NCI-H460 (cell line): Measurements from ENCODE around the gene CCNF. TPM values are rescaled to one million over a fixed set of nuclear protein-coding genes. Genes with fewer than 3 reads are reported as not detected.
"Not testable (repeated sequence)": the region's sequence is repeated elsewhere in the genome, so short reads cannot be mapped to it uniquely, and the experiment has no call there.

Experiments used
- DNase-seq: peaks from one replicate; pipeline ENCODE4 v3.0.0-alpha.2; 2016; ENCODE audit warnings: low read depth; ENCODE audit errors: extremely low read depth
- total RNA-seq: library from RNA; depleted of rRNA; stranded (reverse); fragments of >200 nt; shearing (Covaris generic); gene quantifications from 2 replicates; pipeline ENCODE4 v1.2.3, GENCODE V29; 2014

Gene CCNF
- total RNA-seq, 1 experiment from 2014 or later, result 22.1 TPM

GRCh38 chr16:2426941-2427361 lies 2.3 kb upstream of the CCNF start:
- DNase-seq, result no peak

- no peak for DNase-seq
These were observed 1.7 kb upstream of the CCNF start for GRCh38 chr16:2427526-2427925.

GRCh38 chr16:2428051-2428783 lies 1.0 kb upstream of the CCNF start:
- DNase-seq, result no peak

- DNase-seq, result no peak
These were observed 538 bp upstream of the CCNF start for GRCh38 chr16:2428784-2429033.

- no peak for DNase-seq
These were observed 770 bp downstream of the CCNF start for GRCh38 chr16:2429771-2430663.

GRCh38 chr16:2432286-2432685 lies 3.0 kb downstream of the CCNF start:
- no peak for DNase-seq

- no peak for DNase-seq
These were observed 3.7 kb downstream of the CCNF start for GRCh38 chr16:2432801-2433505.

GRCh38 chr16:2435236-2435635 lies 6.0 kb downstream of the CCNF start:
- DNase-seq, result not testable (repeated sequence)

- DNase-seq, result no peak
These were observed 6.9 kb downstream of the CCNF start for GRCh38 chr16:2436110-2436509.

GRCh38 chr16:2437032-2437790 lies 8.0 kb downstream of the CCNF start:
- DNase-seq, result no peak

GRCh38 chr16:2438121-2438520 lies 8.9 kb downstream of the CCNF start:
- DNase-seq, result no peak

- no peak for DNase-seq
These were observed 10.4 kb downstream of the CCNF start for GRCh38 chr16:2439598-2439997.

- DNase-seq, result not testable (repeated sequence)
These were observed 12.0 kb downstream of the CCNF start for GRCh38 chr16:2441143-2441804.

GRCh38 chr16:2443555-2443954 lies 14.3 kb downstream of the CCNF start:
- DNase-seq, result no peak

- DNase-seq, result no peak
These were observed 18.8 kb downstream of the CCNF start for GRCh38 chr16:2447920-2448583.

GRCh38 chr16:2449118-2449517 lies 19.9 kb downstream of the CCNF start:
- no peak for DNase-seq

- DNase-seq, result no peak
These were observed 21.3 kb downstream of the CCNF start for GRCh38 chr16:2450535-2450934.

GRCh38 chr16:2450975-2451381 lies 21.7 kb downstream of the CCNF start:
- no peak for DNase-seq

GRCh38 chr16:2451851-2452320 lies 22.6 kb downstream of the CCNF start:
- DNase-seq, result no peak

GRCh38 chr16:2452650-2453049 lies 23.4 kb downstream of the CCNF start:
- DNase-seq, result no peak
